GF-D8 (cell line): ENCODE data around the gene TMEM229A.
"Not testable (repeated sequence)": the region's sequence is repeated elsewhere in the genome, so short reads cannot be mapped to it uniquely, and the experiment has no call there.

Experiments
- DNase-seq: peaks from one replicate; lab custom pipeline; 2025; lab: John Stamatoyannopoulos, UW

The TMEM229A gene

GRCh38 chr7:124032369-124033094 is at the start of gene TMEM229A:
Gene TMEM229A (minus strand): TSS chr7:124033067. CDS start chr7:124033003, 64 bp downstream.
- DNase-seq, result no peak

- not testable (repeated sequence) for DNase-seq
These were observed 49.4 kb upstream of the TMEM229A start for GRCh38 chr7:124082234-124082633.

GRCh38 chr7:124077546-124077945 is 44.7 kb upstream of the TMEM229A start:
- no peak for DNase-seq

- no peak for DNase-seq
These were observed 44.0 kb upstream of the TMEM229A start for GRCh38 chr7:124076841-124077240.

- DNase-seq, result no peak
These were observed 41.1 kb upstream of the TMEM229A start for GRCh38 chr7:124074007-124074406.

GRCh38 chr7:124073310-124073645 is 40.4 kb upstream of the TMEM229A start:
- no peak for DNase-seq

GRCh38 chr7:124072603-124073309 is 39.9 kb upstream of the TMEM229A start:
- no peak for DNase-seq

GRCh38 chr7:124071843-124072242 is 39.0 kb upstream of the TMEM229A start:
- no peak for DNase-seq

GRCh38 chr7:124062171-124062570 is 29.3 kb upstream of the TMEM229A start:
- no peak for DNase-seq

GRCh38 chr7:124060528-124060927 is 27.7 kb upstream of the TMEM229A start:
- DNase-seq, result no peak

GRCh38 chr7:124059375-124059774 is 26.5 kb upstream of the TMEM229A start:
- no peak for DNase-seq

- no peak for DNase-seq
These were observed 25.6 kb upstream of the TMEM229A start for GRCh38 chr7:124058515-124058914.

GRCh38 chr7:124057872-124058271 is 25.0 kb upstream of the TMEM229A start:
- DNase-seq, result no peak

GRCh38 chr7:124056234-124056633 is 23.4 kb upstream of the TMEM229A start:
- DNase-seq, result no peak

- no peak for DNase-seq
These were observed 19.0 kb upstream of the TMEM229A start for GRCh38 chr7:124051681-124052377.

GRCh38 chr7:124042826-124043225 is 10.0 kb upstream of the TMEM229A start:
- no peak for DNase-seq

- DNase-seq, result no peak
These were observed 8.6 kb upstream of the TMEM229A start for GRCh38 chr7:124041439-124041838.

GRCh38 chr7:124037902-124038301 is 5.0 kb upstream of the TMEM229A start:
- DNase-seq, result not testable (repeated sequence)

- no peak for DNase-seq
These were observed 2.8 kb upstream of the TMEM229A start for GRCh38 chr7:124035706-124036105.

- no peak for DNase-seq
These were observed 1.9 kb upstream of the TMEM229A start for GRCh38 chr7:124034754-124035100.

GRCh38 chr7:124033807-124034753 is 1.2 kb upstream of the TMEM229A start:
- no peak for DNase-seq
